MM.1S (cell line): Measurements from ENCODE around the gene FAM229A.
"Not testable (repeated sequence)": the region's sequence is repeated elsewhere in the genome, so short reads cannot be mapped to it uniquely, and the experiment has no call there.

ENCODE experiments used
- DNase-seq: peaks from one replicate; pipeline ENCODE4 v3.0.0-alpha.2; 2015
- H2AFZ ChIP-seq: fragments of 300-600 bp; sonication (generic); 2 replicates; pipeline ENCODE4 v1.6.0; 2016; ENCODE audit warnings: antibody characterized with exemption, low read length
- H3F3A ChIP-seq: fragments of 300-600 bp; sonication (generic); 2 replicates; pipeline ENCODE4 v1.6.1; 2016; ENCODE audit warnings: mild to moderate bottlenecking, antibody characterized with exemption, low read length, moderate library complexity, mixed read lengths; ENCODE audit not compliant: insufficient read depth
- H3K27ac ChIP-seq: fragments of 300-600 bp; sonication (generic); 2 replicates; pipeline ENCODE4 v1.5.1; 2016; ENCODE audit warnings: mild to moderate bottlenecking, low read length
- H3K27me3 ChIP-seq: fragments of 300-600 bp; sonication (generic); replicated peaks from 2 replicates; pipeline ENCODE4 v1.6.0; 2016; ENCODE audit warnings: low read length; ENCODE audit not compliant: insufficient read depth
- H3K36me3 ChIP-seq: fragments of 300-600 bp; sonication (generic); replicated peaks from 2 replicates; pipeline ENCODE4 v1.6.1; 2016; ENCODE audit warnings: mild to moderate bottlenecking, low read length, mixed read lengths; ENCODE audit not compliant: insufficient read depth
- H3K4me1 ChIP-seq: fragments of 300-600 bp; sonication (generic); 2 replicates; pipeline ENCODE4 v1.6.1; 2016; ENCODE audit warnings: low read length, mixed read lengths
- H3K4me2 ChIP-seq: fragments of 300-600 bp; sonication (generic); 2 replicates; pipeline ENCODE4 v1.6.0; 2016; ENCODE audit warnings: low read depth, low read length
- H3K4me3 ChIP-seq: fragments of 300-600 bp; sonication (generic); 2 replicates; pipeline ENCODE4 v1.5.1; 2016; ENCODE audit warnings: low read length, mixed read lengths
- H3K79me2 ChIP-seq: fragments of 300-600 bp; sonication (generic); 2 replicates; pipeline ENCODE4 v1.6.1; 2016; ENCODE audit warnings: mixed run types, low read length, mixed read lengths
- H3K9ac ChIP-seq: fragments of 300-600 bp; sonication (generic); 2 replicates; pipeline ENCODE4 v1.6.1; 2016; ENCODE audit warnings: low read length, mixed read lengths
- H3K9me2 ChIP-seq: fragments of 300-600 bp; sonication (generic); replicated peaks from 2 replicates; pipeline ENCODE4 v1.6.1; 2016; ENCODE audit warnings: mild to moderate bottlenecking, low read length, mixed read lengths; ENCODE audit not compliant: insufficient read depth
- H3K9me3 ChIP-seq: fragments of 300-600 bp; sonication (generic); replicated peaks from 2 replicates; pipeline ENCODE4 v1.6.1; 2016; ENCODE audit warnings: mild to moderate bottlenecking, low read length, mixed read lengths; ENCODE audit not compliant: insufficient read depth
- H4K20me1 ChIP-seq: fragments of 300-600 bp; sonication (generic); 2 replicates; pipeline ENCODE4 v1.6.1; 2016; ENCODE audit warnings: mild to moderate bottlenecking, low read length, moderate library complexity, mixed read lengths; ENCODE audit not compliant: insufficient read depth
- EZH2 ChIP-seq: fragments of 300-600 bp; sonication (generic); optimal IDR thresholded peaks from 2 replicates; pipeline ENCODE3; 2017; ENCODE audit warnings: low read depth, mild to moderate bottlenecking, antibody characterized with exemption, low read length, mixed read lengths
- EZH2phosphoT487 ChIP-seq: fragments of 300-600 bp; sonication (generic); IDR thresholded peaks from 2 replicates; pipeline ENCODE4 v1.6.1; 2018; ENCODE audit warnings: antibody characterized with exemption, low read length
- TF ChIP-seq, protein P1 (sequence below): fragments of 300-600 bp; sonication (generic); IDR thresholded peaks from 2 replicates; pipeline ENCODE4 v1.5.1; 2016; ENCODE audit warnings: antibody characterized with exemption, low read length, mixed read lengths

FAM229A gene

DNA sequence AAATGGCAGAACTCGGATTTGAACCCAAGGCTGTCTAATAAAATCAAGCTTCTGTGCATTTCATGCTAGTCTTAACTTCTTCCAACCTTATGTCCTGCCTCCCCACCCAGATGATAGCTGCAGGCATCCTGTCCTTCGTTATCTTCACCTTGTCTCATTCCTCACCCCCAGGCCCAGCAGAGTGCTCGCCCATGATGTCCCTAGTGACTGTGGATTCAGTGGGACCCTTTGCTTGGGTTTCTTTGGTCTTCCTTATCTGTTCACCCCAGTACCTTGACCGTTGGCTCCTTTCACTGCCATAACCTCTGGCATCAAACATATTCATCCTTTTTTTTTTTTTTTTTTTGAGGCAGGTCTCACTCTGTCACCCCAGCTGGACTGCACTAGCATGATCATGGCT lies 37.6 kb upstream of the FAM229A start:
- Histone ChIP-seq H4K20me1 (no peaks in the 10 kb centered on the region), H3K9ac (no peak overlapping the region), H3K4me3 (no peak overlapping the region), H3F3A (peaks cover 4% of the 10 kb centered on the region; the same call in 1 of the 2 replicates), H2AFZ (no peak overlapping the region), H3K9me3 (no peaks in the 10 kb centered on the region), H3K79me2 (no peaks in the 10 kb centered on the region), H3K4me1 (no peaks in the 10 kb centered on the region), H3K27ac (no peak overlapping the region), H3K4me2 (no peak overlapping the region), H3K27me3 (no peaks in the 10 kb centered on the region), H3K36me3 (no peaks in the 10 kb centered on the region), H3K9me2 (no peaks in the 10 kb centered on the region)
- no peak for TF ChIP-seq EZH2
- no peak for TF ChIP-seq EZH2phosphoT487
- TF ChIP-seq, protein P1, sequence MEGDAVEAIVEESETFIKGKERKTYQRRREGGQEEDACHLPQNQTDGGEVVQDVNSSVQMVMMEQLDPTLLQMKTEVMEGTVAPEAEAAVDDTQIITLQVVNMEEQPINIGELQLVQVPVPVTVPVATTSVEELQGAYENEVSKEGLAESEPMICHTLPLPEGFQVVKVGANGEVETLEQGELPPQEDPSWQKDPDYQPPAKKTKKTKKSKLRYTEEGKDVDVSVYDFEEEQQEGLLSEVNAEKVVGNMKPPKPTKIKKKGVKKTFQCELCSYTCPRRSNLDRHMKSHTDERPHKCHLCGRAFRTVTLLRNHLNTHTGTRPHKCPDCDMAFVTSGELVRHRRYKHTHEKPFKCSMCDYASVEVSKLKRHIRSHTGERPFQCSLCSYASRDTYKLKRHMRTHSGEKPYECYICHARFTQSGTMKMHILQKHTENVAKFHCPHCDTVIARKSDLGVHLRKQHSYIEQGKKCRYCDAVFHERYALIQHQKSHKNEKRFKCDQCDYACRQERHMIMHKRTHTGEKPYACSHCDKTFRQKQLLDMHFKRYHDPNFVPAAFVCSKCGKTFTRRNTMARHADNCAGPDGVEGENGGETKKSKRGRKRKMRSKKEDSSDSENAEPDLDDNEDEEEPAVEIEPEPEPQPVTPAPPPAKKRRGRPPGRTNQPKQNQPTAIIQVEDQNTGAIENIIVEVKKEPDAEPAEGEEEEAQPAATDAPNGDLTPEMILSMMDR, result no peak
- no peak for DNase-seq

DNA sequence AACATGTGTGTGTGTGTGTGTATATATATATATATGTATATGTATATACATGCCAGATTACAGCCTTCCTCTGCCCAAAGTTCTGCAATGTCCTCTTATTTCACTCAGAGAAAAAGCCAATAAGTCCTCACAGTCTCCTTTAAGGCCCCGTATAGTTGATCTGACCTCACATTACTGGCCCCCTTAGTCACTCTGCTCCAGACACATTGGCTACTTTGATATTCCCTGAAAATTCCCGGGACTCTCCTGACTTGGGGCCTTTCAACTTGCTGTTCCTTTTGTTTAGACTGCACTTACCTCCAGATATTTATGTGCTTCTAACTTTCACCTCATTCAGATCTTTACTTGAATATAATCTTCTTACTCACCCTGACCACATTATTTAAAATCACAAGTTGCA lies 36.1 kb upstream of the FAM229A start:
- no peak for DNase-seq
- H3F3A ChIP-seq, result peaks cover 7% of the 10 kb centered on the region; the same call in 1 of the 2 replicates
- H4K20me1 ChIP-seq, result no peaks in the 10 kb centered on the region
- H3K27me3 ChIP-seq, result no peaks in the 10 kb centered on the region
- H3K79me2 ChIP-seq, result peaks cover 8% of the 10 kb centered on the region
- no peak overlapping the region for H3K4me2 ChIP-seq
- H3K4me3 ChIP-seq, result no peak overlapping the region
- H3K4me1 ChIP-seq, result peaks cover 3% of the 10 kb centered on the region
- TF ChIP-seq, protein P1, result no peak
- no peak for TF ChIP-seq EZH2phosphoT487
- no peak for TF ChIP-seq EZH2
- H3K27ac ChIP-seq, result no peak overlapping the region
- H3K9me2 ChIP-seq, result no peaks in the 10 kb centered on the region
- H3K36me3 ChIP-seq, result no peaks in the 10 kb centered on the region
- no peak overlapping the region for H3K9ac ChIP-seq
- no peak overlapping the region for H2AFZ ChIP-seq
- no peaks in the 10 kb centered on the region for H3K9me3 ChIP-seq

DNA sequence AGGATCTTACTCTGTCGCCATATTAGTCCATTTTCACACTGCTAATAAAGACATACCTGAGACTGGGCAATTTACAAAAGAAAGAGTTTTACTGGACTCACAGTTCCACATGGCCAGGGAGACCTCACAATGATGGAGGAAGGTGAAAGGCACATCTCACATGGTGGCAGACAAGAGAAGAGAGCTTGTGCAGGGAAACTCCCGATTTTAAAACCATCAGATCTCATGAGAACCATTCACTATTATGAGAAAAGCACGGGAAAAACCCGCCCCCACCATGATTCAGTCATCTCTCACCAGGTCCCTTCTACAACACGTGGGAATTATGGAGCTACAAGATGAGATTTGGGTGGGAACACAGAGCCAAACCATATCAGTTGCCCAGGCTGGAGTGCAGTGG lies 34.2 kb upstream of the FAM229A start:
- not testable (repeated sequence) for H3K9me3 ChIP-seq, H3K36me3 ChIP-seq, H3K27me3 ChIP-seq, H3F3A ChIP-seq, DNase-seq, H3K4me3 ChIP-seq, H3K9me2 ChIP-seq, H3K4me1 ChIP-seq, H2AFZ ChIP-seq, H3K9ac ChIP-seq, H3K27ac ChIP-seq, H4K20me1 ChIP-seq, H3K4me2 ChIP-seq
- peaks cover 27% of the 10 kb centered on the region for H3K79me2 ChIP-seq

DNA sequence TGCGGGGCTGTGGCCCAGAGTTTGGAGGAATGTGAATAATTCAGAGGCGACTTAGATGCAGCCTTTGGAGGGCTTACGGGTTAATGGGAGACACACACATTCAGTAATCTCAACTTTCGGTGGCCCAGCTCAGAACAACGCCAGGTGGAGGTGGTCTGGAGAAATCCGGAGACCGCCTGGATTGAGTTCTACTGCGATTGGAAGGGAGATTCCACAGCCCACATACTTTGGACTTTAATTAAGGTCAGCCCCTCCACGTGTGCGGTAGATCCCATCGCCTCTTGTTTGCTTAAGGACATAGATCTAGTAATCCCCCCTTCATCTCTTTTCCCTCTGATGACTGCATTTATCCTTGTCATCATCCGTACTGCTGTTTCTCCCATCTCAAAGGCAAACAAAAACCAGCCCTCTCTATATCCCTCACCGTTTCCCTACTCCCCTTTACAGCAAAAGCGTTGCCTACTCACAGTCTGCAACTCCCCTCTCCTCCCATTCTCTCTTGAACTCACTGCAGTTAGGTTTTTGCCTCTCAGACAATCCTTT lies 32.7 kb upstream of the FAM229A start:
- peaks cover 6% of the 10 kb centered on the region; the same call in 1 of the 2 replicates for H3K36me3 ChIP-seq
- H3K9ac ChIP-seq, result peak overlapping the region; percentile 68
- TF ChIP-seq EZH2phosphoT487 (no peak), EZH2 (no peak)
- TF ChIP-seq, protein P1, result no peak
- H3F3A ChIP-seq, result peaks cover 7% of the 10 kb centered on the region; the same call in 1 of the 2 replicates
- H2AFZ ChIP-seq, result peak overlapping the region; percentile 69
- H3K9me3 ChIP-seq, result no peaks in the 10 kb centered on the region
- peaks cover 43% of the 10 kb centered on the region for H3K79me2 ChIP-seq
- no peaks in the 10 kb centered on the region for H3K27me3 ChIP-seq
- H3K4me3 ChIP-seq, result peak overlapping the region; percentile 96
- peaks cover 10% of the 10 kb centered on the region for H3K4me1 ChIP-seq
- peak overlapping the region; percentile 66 for H3K27ac ChIP-seq
- no peaks in the 10 kb centered on the region for H3K9me2 ChIP-seq
- peak overlapping the region; percentile 81 for H3K4me2 ChIP-seq
- no peak for DNase-seq
- H4K20me1 ChIP-seq, result no peaks in the 10 kb centered on the region
